GM12878 (cell line): Measurements from ENCODE around the gene ARL2.
"Not testable (repeated sequence)": the region's sequence is repeated elsewhere in the genome, so short reads cannot be mapped to it uniquely, and the experiment has no call there.

Experiments used
- EZH2 ChIP-seq: IDR thresholded peaks from 2 replicates; pipeline ENCODE4 v1.6.1; 2012; ENCODE audit warnings: low read depth, mild to moderate bottlenecking, control low read depth, inconsistent platforms, low read length, borderline replicate concordance; ENCODE audit not compliant: control insufficient read depth
- MAX ChIP-seq: IDR thresholded peaks from 2 replicates; pipeline ENCODE4 v1.6.1; 2012; ENCODE audit warnings: low read depth, low read length, improper control_type of control experiment
- MTA3 ChIP-seq: IDR thresholded peaks from 2 replicates; pipeline ENCODE4 v1.6.1; 2012; ENCODE audit warnings: low read length, inconsistent platforms, borderline replicate concordance
- NFIC ChIP-seq: IDR thresholded peaks from 2 replicates; pipeline ENCODE4 v1.6.1; 2012; ENCODE audit warnings: low read depth, mild to moderate bottlenecking, inconsistent platforms, low read length, moderate library complexity
- NR2C2 ChIP-seq: IDR thresholded peaks from 2 replicates; pipeline ENCODE4 v1.6.1; 2011; ENCODE audit warnings: borderline replicate concordance, low read depth; ENCODE audit not compliant: control insufficient read depth, insufficient read length
- POLR2AphosphoS5 ChIP-seq: IDR thresholded peaks from 2 replicates; pipeline ENCODE4 v1.6.1; 2011; ENCODE audit warnings: mild to moderate bottlenecking, low read length, inconsistent platforms
- RAD51 ChIP-seq: fragments of 450-650 bp; IDR thresholded peaks from 2 replicates; pipeline ENCODE4 v1.6.1; 2016; ENCODE audit warnings: moderate library complexity, mild to moderate bottlenecking, inconsistent platforms
- TBL1XR1 ChIP-seq: IDR thresholded peaks from 2 replicates; pipeline ENCODE4 v1.6.1; 2012; ENCODE audit warnings: low read depth, low read length, improper control_type of control experiment
- TF ChIP-seq, protein P1 (sequence below): IDR thresholded peaks from 2 replicates; pipeline ENCODE4 v1.6.1; 2011; ENCODE audit warnings: mild to moderate bottlenecking, low read depth, low read length, moderate library complexity; ENCODE audit not compliant: insufficient replicate concordance

GRCh38 chr11:65023502-65023901 is 9.5 kb downstream of the ARL2 start:
- TF ChIP-seq TBL1XR1, RAD51, EZH2, NR2C2, MAX, MTA3, POLR2AphosphoS5, NFIC: not testable (repeated sequence)
- TF ChIP-seq, protein P1, sequence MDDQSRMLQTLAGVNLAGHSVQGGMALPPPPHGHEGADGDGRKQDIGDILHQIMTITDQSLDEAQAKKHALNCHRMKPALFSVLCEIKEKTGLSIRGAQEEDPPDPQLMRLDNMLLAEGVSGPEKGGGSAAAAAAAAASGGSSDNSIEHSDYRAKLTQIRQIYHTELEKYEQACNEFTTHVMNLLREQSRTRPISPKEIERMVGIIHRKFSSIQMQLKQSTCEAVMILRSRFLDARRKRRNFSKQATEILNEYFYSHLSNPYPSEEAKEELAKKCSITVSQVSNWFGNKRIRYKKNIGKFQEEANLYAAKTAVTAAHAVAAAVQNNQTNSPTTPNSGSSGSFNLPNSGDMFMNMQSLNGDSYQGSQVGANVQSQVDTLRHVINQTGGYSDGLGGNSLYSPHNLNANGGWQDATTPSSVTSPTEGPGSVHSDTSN, result not testable (repeated sequence)
